ENCODE results near the gene KRT15. TPM values are rescaled to one million over a fixed set of nuclear protein-coding genes. Genes with fewer than 3 reads are reported as not detected.

Gene KRT15
- polyA plus RNA-seq, 3 donors from 2014 or later, result not detected

DNA sequence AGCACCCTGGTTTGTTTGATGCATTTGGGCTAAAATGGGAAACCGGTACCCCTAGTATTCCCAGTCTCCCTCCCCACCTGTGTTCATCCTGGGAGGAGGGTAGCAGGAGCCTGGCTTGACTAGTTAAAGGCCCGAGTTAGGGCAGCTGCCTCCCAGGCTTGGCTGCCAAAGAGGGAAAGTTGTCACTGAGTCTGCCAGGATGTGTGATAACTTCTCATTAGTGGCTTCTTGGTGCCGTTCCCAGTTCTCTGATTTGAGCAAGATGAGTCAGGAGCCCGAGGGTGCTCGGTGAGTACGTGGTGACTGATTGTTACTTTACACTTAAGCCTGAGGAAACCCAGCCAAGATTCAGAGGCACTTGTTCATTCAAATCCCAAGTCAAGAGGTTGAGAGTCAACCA, 54.0 kb downstream of the KRT15 start:
- Mint-ChIP-seq H3K27me3 (ENCODE audit: low read depth in 3 of 3) (peaks cover 2 to 3% (median 2%) of the 10 kb centered on the region in 3 donors), H3K36me3 (no peaks in the 10 kb centered on the region), H3K4me1 (no peaks in the 10 kb centered on the region), H3K9me3 (no peaks in the 10 kb centered on the region), H3K4me3 (no peak overlapping the region), H3K27ac (no peak overlapping the region)
- DNase-seq, result no peak

- no peaks in the 10 kb centered on the region for H3K9me3 Mint-ChIP-seq
- no peak overlapping the region for H3K27ac Mint-ChIP-seq
- H3K36me3 Mint-ChIP-seq, result no peaks in the 10 kb centered on the region
- peaks cover 2 to 3% (median 2%) of the 10 kb centered on the region in 3 donors for H3K27me3 Mint-ChIP-seq (ENCODE audit: low read depth in 3 of 3)
- H3K4me1 Mint-ChIP-seq, result no peaks in the 10 kb centered on the region
- DNase-seq, result no peak
- H3K4me3 Mint-ChIP-seq, result no peak overlapping the region
Measured at GRCh38 chr17:41464173-41464572, 54.5 kb downstream of the KRT15 start.

DNA sequence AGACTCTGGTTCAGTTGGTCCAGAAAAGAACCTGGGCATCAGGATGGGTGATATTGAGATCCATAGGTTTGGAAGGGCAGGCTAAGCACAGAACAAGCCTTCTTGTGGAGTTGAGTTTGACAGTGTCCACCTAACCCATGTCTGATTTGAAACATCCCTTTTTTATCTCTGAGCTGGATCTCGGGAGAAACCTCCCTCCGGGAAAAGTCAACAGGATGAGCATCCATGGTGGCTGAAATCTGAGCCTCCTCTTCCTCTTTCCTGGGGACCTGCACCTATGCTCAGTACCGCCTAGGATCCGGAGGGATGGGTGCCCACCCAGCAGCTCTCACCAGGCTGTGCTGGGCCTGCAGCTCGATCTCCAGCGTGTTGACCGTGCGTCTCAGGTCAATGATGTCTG, 54.9 kb downstream of the KRT15 start:
- no peak for DNase-seq
- Mint-ChIP-seq H3K27me3 (ENCODE audit: low read depth in 3 of 3) (peaks cover 1 to 3% (median 2%) of the 10 kb centered on the region in 3 donors), H3K36me3 (no peaks in the 10 kb centered on the region), H3K4me1 (no peaks in the 10 kb centered on the region), H3K9me3 (no peaks in the 10 kb centered on the region), H3K4me3 (no peak overlapping the region), H3K27ac (no peak overlapping the region)

Other genes starting within 250 kb of the KRT15 start
- not detected for gene KRTAP9-7, start 243.2 kb downstream of the KRT15 start, polyA plus RNA-seq
- not detected for gene KRTAP29-1, start 216.0 kb downstream of the KRT15 start, polyA plus RNA-seq
- gene KRTAP16-1, start 209.6 kb downstream of the KRT15 start, polyA plus RNA-seq, result under 1 TPM in 2 of 3 donors, not detected in 1; 0.17 to 0.30 TPM
- not detected for gene KRTAP17-1, start 203.2 kb downstream of the KRT15 start, polyA plus RNA-seq
- not detected for gene KRT33A, start 168.1 kb downstream of the KRT15 start, polyA plus RNA-seq
- not detected for gene KRT33B, start 149.1 kb downstream of the KRT15 start, polyA plus RNA-seq
- gene KRT34, start 136.6 kb downstream of the KRT15 start, polyA plus RNA-seq, result not detected
- not detected for gene KRT31, start 121.3 kb downstream of the KRT15 start, polyA plus RNA-seq
- not detected for gene KRT37, start 94.3 kb downstream of the KRT15 start, polyA plus RNA-seq
- not detected for gene KRT38, start 77.9 kb downstream of the KRT15 start, polyA plus RNA-seq
- gene KRT32, start 51.5 kb downstream of the KRT15 start, polyA plus RNA-seq, result not detected
- not detected for gene KRT35, start 37.7 kb downstream of the KRT15 start, polyA plus RNA-seq
- gene KRT36, start 29.0 kb downstream of the KRT15 start, polyA plus RNA-seq, result not detected
- not detected for gene KRT13, start 13.3 kb downstream of the KRT15 start, polyA plus RNA-seq
- gene KRT19, start 9.4 kb upstream of the KRT15 start, polyA plus RNA-seq, result not detected
- not detected for gene KRT9, start 53.2 kb upstream of the KRT15 start, polyA plus RNA-seq
- gene KRT14, start 68.0 kb upstream of the KRT15 start, polyA plus RNA-seq, result not detected
- not detected for gene KRT16, start 93.9 kb upstream of the KRT15 start, polyA plus RNA-seq
- gene KRT17, start 105.7 kb upstream of the KRT15 start, polyA plus RNA-seq, result not detected
- 1,000 to 10,000 TPM in 1 of 3 donors, 100 to 1,000 TPM in 2; 639 to 1,260 (median 915) TPM for gene EIF1, start 170.0 kb upstream of the KRT15 start, polyA plus RNA-seq
- gene GAST, start 193.4 kb upstream of the KRT15 start, polyA plus RNA-seq, result not detected
- not detected for gene HAP1, start 215.8 kb upstream of the KRT15 start, polyA plus RNA-seq

Data from immature natural killer cell (primary cell).